Kidney (tissue), 14 donors: ENCODE results near the gene IRAK2. TPM values are rescaled to one million over a fixed set of nuclear protein-coding genes. Genes with fewer than 3 reads are reported as not detected.

Experiments used
- DNase-seq, 5 donors: peaks; one replicate each; pipeline ENCODE4 v3.0.0-alpha.2; 2013 to 2020
- FAIRE-seq: peaks from 2 replicates; lab custom pipeline; 2012; peaks lifted over from hg19 to GRCh38; lab: Jason Lieb, UNC
- H3K27ac ChIP-seq, 2 donors: one replicate each; pipeline ENCODE4 v1.7.0; 2013; ENCODE audit warnings: low read depth in 2 of 2, low read length in 2 of 2, inconsistent platforms in 1 of 2
- H3K27me3 ChIP-seq: one replicate; pipeline ENCODE4 v1.7.1; 2013; ENCODE audit warnings: low read length, inconsistent platforms; ENCODE audit not compliant: control insufficient read depth, insufficient read depth
- H3K36me3 ChIP-seq, 3 donors: one replicate each; pipeline versions ENCODE4 v1.7.0 to v1.7.1; 2013; ENCODE audit warnings: low read length in 3 of 3, control low read depth in 1 of 3, inconsistent platforms in 1 of 3; ENCODE audit not compliant: insufficient read depth in 3 of 3, control insufficient read depth in 2 of 3
- H3K4me1 ChIP-seq, 3 donors: one replicate each; pipeline versions ENCODE4 v1.7.0 to v1.7.1; 2013; ENCODE audit warnings: low read length in 3 of 3, inconsistent platforms in 1 of 3, low read depth in 1 of 3; ENCODE audit not compliant: control insufficient read depth in 2 of 3, insufficient read depth in 2 of 3
- H3K4me3 ChIP-seq, 3 donors: one replicate each; pipeline versions ENCODE4 v1.7.0 to v1.8.1; 2013; ENCODE audit warnings: low read length in 3 of 3, control low read depth in 1 of 3, inconsistent platforms in 1 of 3
- H3K9ac ChIP-seq, 3 donors: one replicate each; pipeline versions ENCODE4 v1.7.0 to v1.7.1; 2013; ENCODE audit warnings: low read length in 3 of 3, control low read depth in 1 of 3, inconsistent platforms in 1 of 3
- H3K9me3 ChIP-seq, 3 donors: one replicate each; pipeline versions ENCODE4 v1.7.0 to v1.7.1; 2013; ENCODE audit warnings: low read length in 3 of 3, control low read depth in 1 of 3, inconsistent platforms in 1 of 3; ENCODE audit not compliant: control insufficient read depth in 2 of 3, insufficient read depth in 1 of 3
- CTCF ChIP-seq: IDR thresholded peaks from 3 replicates; pipeline ENCODE4 v1.5.1; 2012; ENCODE audit warnings: mild to moderate bottlenecking, moderate library complexity, borderline replicate concordance; ENCODE audit not compliant: insufficient read depth; ENCODE audit errors: extremely low read depth
- intact Hi-C: fragments of 100-400 bp; cut with DNase I; formaldehyde crosslinking; loops from one replicate; pipeline ENCODE4 v1.11.1; 2022
- polyA plus RNA-seq: library from polyadenylated mRNA; stranded (reverse); fragments of 350-450 nt; fragmentation: Illumina TruSeq; extraction: RNeasy Lipid Tissue Mini Kit (QIAGEN cat#74804); gene quantifications from one replicate; pipeline ENCODE4 v1.2.3, GENCODE V29; 2014; ENCODE audit warnings: low read depth, low replicate concordance; ENCODE audit not compliant: insufficient read depth
- total RNA-seq: library from RNA; stranded (reverse); fragmentation: NEBNext Ultra II Directional; extraction: Animal tissue kit (Norgen Biotek cat#: 25700); gene quantifications from one replicate; pipeline ENCODE4 v1.2.1, GENCODE V29; 2021
- donor health status: control.
- donor health status: control.
- donor health status: control.
- donor health status: control.
- donor health status: control.
- donor health status: DM: yes; HTN: yes; CAD: no.
- donor health status: Normal renal cell carcinoma (clear cell type).

Gene IRAK2
- total and polyA plus RNA-seq, 2 donors from 2014 or later: 1.2 to 8.9 TPM

GRCh38 chr3:10205451-10206165 is 40.9 kb downstream of the IRAK2 start:
- DNase-seq (peak in 1 of 5 donors; percentile 81), FAIRE-seq (no peak)
- Histone ChIP-seq H3K27me3 (no peaks in the 10 kb centered on the region), H3K9ac (no peak overlapping the region), H3K4me3 (no peak overlapping the region), H3K36me3 (no peaks in the 10 kb centered on the region), H3K27ac (no peak overlapping the region), H3K9me3 (no peaks in the 10 kb centered on the region), H3K4me1 (peaks cover 0 to 6% (median 3%) of the 10 kb centered on the region in 3 donors)
- TF ChIP-seq CTCF: no peak
- intact Hi-C loops: no loop called here

GRCh38 chr3:10206166-10206511 is 41.4 kb downstream of the IRAK2 start:
- no peak overlapping the region for H3K9ac ChIP-seq
- intact Hi-C loops: no loop called here
- H3K4me3 ChIP-seq: no peak overlapping the region
- peaks cover 0 to 6% (median 3%) of the 10 kb centered on the region in 3 donors for H3K4me1 ChIP-seq
- H3K36me3 ChIP-seq: no peaks in the 10 kb centered on the region
- no peak overlapping the region for H3K27ac ChIP-seq
- FAIRE-seq (no peak), DNase-seq (no peak)
- no peaks in the 10 kb centered on the region for H3K27me3 ChIP-seq
- H3K9me3 ChIP-seq: no peaks in the 10 kb centered on the region
- TF ChIP-seq CTCF: no peak

GRCh38 chr3:10213156-10213792 is 48.6 kb downstream of the IRAK2 start:
- Histone ChIP-seq H3K27ac (no peak overlapping the region), H3K9me3 (no peaks in the 10 kb centered on the region), H3K27me3 (no peaks in the 10 kb centered on the region), H3K9ac (no peak overlapping the region), H3K36me3 (no peaks in the 10 kb centered on the region), H3K4me1 (no peaks in the 10 kb centered on the region), H3K4me3 (no peak overlapping the region)
- no peak for DNase-seq
- intact Hi-C loops: no loop called here
- no peak for FAIRE-seq
- no peak for TF ChIP-seq CTCF
